Measurements from ENCODE around the gene IL22. TPM values are rescaled to one million over a fixed set of nuclear protein-coding genes. Genes with fewer than 3 reads are reported as not detected.

IL22 gene
- total RNA-seq, 1 donor from 2014 or later, result not detected

GRCh38 chr12:68264857-68265256 lies 11.5 kb upstream of the IL22 start:
- peak overlapping the region; percentile 71 for H3K4me2 ChIP-seq (ENCODE audit: low read length)
- no peaks in the 10 kb centered on the region for H3K36me3 Mint-ChIP-seq (ENCODE audit: low read depth, unreplicated experiment)
- H3K4me1 Mint-ChIP-seq (ENCODE audit: low read depth, unreplicated experiment), result peaks cover 15% of the 10 kb centered on the region
- H3K27me3 Mint-ChIP-seq (ENCODE audit: low read depth, unreplicated experiment), result no peaks in the 10 kb centered on the region
- H4K20me1 ChIP-seq (ENCODE audit: insufficient read depth, low read length), result no peaks in the 10 kb centered on the region
- H2AFZ ChIP-seq (ENCODE audit: low read depth, low read length), result no peak overlapping the region
- TF ChIP-seq CTCF (IDR thresholded peaks at IDR 0.05; ENCODE audit: insufficient read depth, low read depth, low read length) (no peak), EZH2 (IDR thresholded peaks at IDR 0.05; ENCODE audit: insufficient read depth, low read length) (no peak)
- peak overlapping the region; percentile 88 for H3K27ac ChIP-seq (ENCODE audit: low read depth, low read length)
- peak; percentile 84 for DNase-seq (ENCODE audit: low read depth)
- peaks cover 11% of the 10 kb centered on the region for H3K4me1 ChIP-seq (ENCODE audit: insufficient read depth, low read length)
- H3K79me2 ChIP-seq (ENCODE audit: insufficient read depth, low read length), result no peaks in the 10 kb centered on the region
- H3K4me3 Mint-ChIP-seq (ENCODE audit: unreplicated experiment), result no peak overlapping the region
- H3K9me3 Mint-ChIP-seq (ENCODE audit: unreplicated experiment), result no peaks in the 10 kb centered on the region
- H3K27me3 ChIP-seq (ENCODE audit: insufficient read depth, low read length), result no peaks in the 10 kb centered on the region
- H3K9ac ChIP-seq (ENCODE audit: low read length), result peak overlapping the region; percentile 66
- H3K4me3 ChIP-seq (ENCODE audit: insufficient read depth, low read depth, low read length), result peak overlapping the region; percentile 7
- no peaks in the 10 kb centered on the region for H3K36me3 ChIP-seq (ENCODE audit: insufficient read depth, low read length)
- no peak overlapping the region for H3K27ac Mint-ChIP-seq (ENCODE audit: unreplicated experiment)
- FAIRE-seq, result peak; percentile 69
- H3K9me3 ChIP-seq (ENCODE audit: insufficient read depth, low read depth, low read length), result no peaks in the 10 kb centered on the region

- H3K27ac ChIP-seq (ENCODE audit: low read depth, low read length), result peak overlapping the region; percentile 88
- DNase-seq (ENCODE audit: low read depth) (peak; percentile 48), FAIRE-seq (no peak)
- H3K36me3 ChIP-seq (ENCODE audit: insufficient read depth, low read length), result no peaks in the 10 kb centered on the region
- H3K4me2 ChIP-seq (ENCODE audit: low read length), result peak overlapping the region; percentile 71
- peak overlapping the region; percentile 13 for H3K4me3 ChIP-seq (ENCODE audit: insufficient read depth, low read depth, low read length)
- H3K27me3 ChIP-seq (ENCODE audit: insufficient read depth, low read length), result no peaks in the 10 kb centered on the region
- Mint-ChIP-seq H3K4me3 (ENCODE audit: unreplicated experiment) (no peak overlapping the region), H3K27me3 (ENCODE audit: low read depth, unreplicated experiment) (no peaks in the 10 kb centered on the region), H3K9me3 (ENCODE audit: unreplicated experiment) (no peaks in the 10 kb centered on the region), H3K27ac (ENCODE audit: unreplicated experiment) (no peak overlapping the region), H3K4me1 (ENCODE audit: low read depth, unreplicated experiment) (peaks cover 20% of the 10 kb centered on the region), H3K36me3 (ENCODE audit: low read depth, unreplicated experiment) (no peaks in the 10 kb centered on the region)
- no peaks in the 10 kb centered on the region for H3K79me2 ChIP-seq (ENCODE audit: insufficient read depth, low read length)
- no peak overlapping the region for H2AFZ ChIP-seq (ENCODE audit: low read depth, low read length)
- H4K20me1 ChIP-seq (ENCODE audit: insufficient read depth, low read length), result no peaks in the 10 kb centered on the region
- TF ChIP-seq EZH2 (IDR thresholded peaks at IDR 0.05; ENCODE audit: insufficient read depth, low read length) (no peak), CTCF (IDR thresholded peaks at IDR 0.05; ENCODE audit: insufficient read depth, low read depth, low read length) (no peak)
- peak overlapping the region; percentile 66 for H3K9ac ChIP-seq (ENCODE audit: low read length)
- H3K4me1 ChIP-seq (ENCODE audit: insufficient read depth, low read length), result peaks cover 17% of the 10 kb centered on the region
- no peaks in the 10 kb centered on the region for H3K9me3 ChIP-seq (ENCODE audit: insufficient read depth, low read depth, low read length)
Observed at GRCh38 chr12:68264158-68264855, 10.9 kb upstream of the IL22 start.

GRCh38 chr12:68263366-68263765 lies 10.0 kb upstream of the IL22 start:
- no peak for FAIRE-seq
- H3K4me1 Mint-ChIP-seq (ENCODE audit: low read depth, unreplicated experiment), result peaks cover 22% of the 10 kb centered on the region

More at GRCh38 chr12:68263366-68263765, 10.0 kb upstream of the IL22 start:
- Mint-ChIP-seq H3K27ac (ENCODE audit: unreplicated experiment) (no peak overlapping the region), H3K4me3 (ENCODE audit: unreplicated experiment) (no peak overlapping the region), H3K36me3 (ENCODE audit: low read depth, unreplicated experiment) (no peaks in the 10 kb centered on the region), H3K9me3 (ENCODE audit: unreplicated experiment) (no peaks in the 10 kb centered on the region), H3K27me3 (ENCODE audit: low read depth, unreplicated experiment) (no peaks in the 10 kb centered on the region)
- DNase-seq (ENCODE audit: low read depth), result peak; percentile 67
- peak overlapping the region; percentile 14 for H3K27ac ChIP-seq (ENCODE audit: low read depth, low read length)
- no peaks in the 10 kb centered on the region for H4K20me1 ChIP-seq (ENCODE audit: insufficient read depth, low read length)
- H3K79me2 ChIP-seq (ENCODE audit: insufficient read depth, low read length), result no peaks in the 10 kb centered on the region
- TF ChIP-seq CTCF (IDR thresholded peaks at IDR 0.05; ENCODE audit: insufficient read depth, low read depth, low read length) (no peak), EZH2 (IDR thresholded peaks at IDR 0.05; ENCODE audit: insufficient read depth, low read length) (no peak)
- no peak overlapping the region for H2AFZ ChIP-seq (ENCODE audit: low read depth, low read length)
- H3K36me3 ChIP-seq (ENCODE audit: insufficient read depth, low read length), result no peaks in the 10 kb centered on the region
- H3K27me3 ChIP-seq (ENCODE audit: insufficient read depth, low read length), result no peaks in the 10 kb centered on the region
- H3K4me3 ChIP-seq (ENCODE audit: insufficient read depth, low read depth, low read length), result no peak overlapping the region
- H3K9me3 ChIP-seq (ENCODE audit: insufficient read depth, low read depth, low read length), result no peaks in the 10 kb centered on the region
- no peak overlapping the region for H3K9ac ChIP-seq (ENCODE audit: low read length)
- H3K4me2 ChIP-seq (ENCODE audit: low read length), result no peak overlapping the region
- H3K4me1 ChIP-seq (ENCODE audit: insufficient read depth, low read length), result peaks cover 20% of the 10 kb centered on the region
